IMR-90 (cell line): ENCODE results near the gene SPATC1L. TPM values are rescaled to one million over a fixed set of nuclear protein-coding genes. Genes with fewer than 3 reads are reported as not detected.

Source experiments
- ATAC-seq: fragments of 200-7000 bp; cut with Tn5 transposase; 2 replicates; pipeline ENCODE4 v1.9.1; 2020; ENCODE audit warnings: low read depth, mild to moderate bottlenecking, moderate library complexity
- BruUV-seq: library from RNA; stranded (reverse); fragments of 400-500 nt; replicated peaks from 2 replicates; lab custom pipeline; 2021; lab: Mats Ljungman, UMichigan
- CTCF ChIA-PET: fragments of 300-600 bp; formaldehyde crosslinking; extraction: SDS; loops from one replicate; lab custom pipeline; 2021; ENCODE audit warnings: antibody characterized with exemption; lab: Yijun Ruan, JAX
- POLR2A ChIA-PET: fragments of 300-600 bp; sonication (Branson Sonifier 250); formaldehyde crosslinking; loops from one replicate; lab custom pipeline; 2022; ENCODE audit warnings: antibody characterized with exemption; ENCODE audit not compliant: unreplicated experiment; lab: Charles Lee
- DNase-seq: peaks from one replicate; pipeline ENCODE4 v3.0.0; 2013
- H2AFZ ChIP-seq: replicated peaks from 2 replicates; pipeline ENCODE3; 2013; ENCODE audit warnings: low read length, mild to moderate bottlenecking; ENCODE audit not compliant: poor library complexity
- H2AK5ac ChIP-seq: 2 replicates; pipeline ENCODE4 v1.6.1; 2013; ENCODE audit warnings: low read depth, low read length, inconsistent platforms
- H2AK9ac ChIP-seq: replicated peaks from 2 replicates; pipeline ENCODE3; 2013; ENCODE audit warnings: mild to moderate bottlenecking, low read depth, low read length, moderate library complexity; ENCODE audit not compliant: poor library complexity
- H2BK120ac ChIP-seq: 2 replicates; pipeline ENCODE4 v1.6.1; 2013; ENCODE audit warnings: low read depth, low read length, inconsistent platforms
- H2BK15ac ChIP-seq: 3 replicates; pipeline ENCODE4 v1.6.1; 2013; ENCODE audit warnings: low read depth, low read length, inconsistent platforms
- H2BK20ac ChIP-seq: 2 replicates; pipeline ENCODE4 v1.6.1; 2013; ENCODE audit warnings: low read depth, mild to moderate bottlenecking, inconsistent platforms, low read length, moderate library complexity
- H2BK5ac ChIP-seq: 2 replicates; pipeline ENCODE4 v1.6.1; 2013; ENCODE audit warnings: mild to moderate bottlenecking, low read depth, low read length, inconsistent platforms; ENCODE audit not compliant: poor library complexity, severe bottlenecking
- H3K14ac ChIP-seq: replicated peaks from 2 replicates; pipeline ENCODE4 v1.6.1; 2013; ENCODE audit warnings: low read depth, low read length, inconsistent platforms
- H3K18ac ChIP-seq: 2 replicates; pipeline ENCODE4 v1.6.1; 2013; ENCODE audit warnings: low read depth, low read length, control low read depth
- H3K23ac ChIP-seq: 2 replicates; pipeline ENCODE4 v1.6.1; 2013; ENCODE audit warnings: low read depth, low read length, inconsistent platforms
- H3K27ac ChIP-seq: 2 replicates; pipeline ENCODE4 v1.5.1; 2013; ENCODE audit warnings: mild to moderate bottlenecking, control low read depth, low read length; ENCODE audit not compliant: insufficient read depth
- H3K27me3 ChIP-seq: 2 replicates; pipeline ENCODE4 v1.6.1; 2013; ENCODE audit warnings: low read length; ENCODE audit not compliant: control insufficient read depth, insufficient read depth
- H3K36me3 ChIP-seq: 2 replicates; pipeline ENCODE4 v1.6.1; 2013; ENCODE audit warnings: low read length, mixed read lengths; ENCODE audit not compliant: control insufficient read depth, insufficient read depth
- H3K4ac ChIP-seq: 2 replicates; pipeline ENCODE4 v1.6.1; 2013; ENCODE audit warnings: low read depth, low read length, inconsistent platforms
- H3K4me1 ChIP-seq: 2 replicates; pipeline ENCODE4 v1.6.1; 2013; ENCODE audit warnings: low read length, mixed read lengths; ENCODE audit not compliant: control insufficient read depth, insufficient read depth
- H3K4me2 ChIP-seq: 2 replicates; pipeline ENCODE4 v1.6.1; 2013; ENCODE audit warnings: low read depth, mild to moderate bottlenecking, control low read depth, low read length, moderate library complexity
- H3K4me3 ChIP-seq: 2 replicates; pipeline ENCODE4 v1.5.1; 2013; ENCODE audit warnings: low read depth, mild to moderate bottlenecking, control low read depth, low read length, moderate library complexity; ENCODE audit not compliant: insufficient read depth
- H3K56ac ChIP-seq: 2 replicates; pipeline ENCODE4 v1.6.1; 2013; ENCODE audit warnings: low read length, inconsistent platforms; ENCODE audit not compliant: insufficient read depth; ENCODE audit errors: extremely low read depth
- H3K79me1 ChIP-seq, 2 experiments: 2 replicates each; pipeline ENCODE4 v1.6.1; 2013; ENCODE audit warnings: low read length in 2 of 2, inconsistent platforms in 1 of 2, low read depth in 1 of 2
- H3K9ac ChIP-seq: 2 replicates; pipeline ENCODE4 v1.6.1; 2013; ENCODE audit warnings: low read depth, low read length, control low read depth
- H3K9me1 ChIP-seq: 2 replicates; pipeline ENCODE4 v1.6.1; 2013; ENCODE audit warnings: low read length, inconsistent platforms; ENCODE audit not compliant: insufficient read depth
- H3K9me3 ChIP-seq: 2 replicates; pipeline ENCODE4 v1.6.1; 2013; ENCODE audit warnings: low read length; ENCODE audit not compliant: control insufficient read depth, insufficient read depth
- H4K20me1 ChIP-seq: 2 replicates; pipeline ENCODE4 v1.6.1; 2013; ENCODE audit warnings: low read length, inconsistent platforms; ENCODE audit not compliant: insufficient read depth
- H4K5ac ChIP-seq: 2 replicates; pipeline ENCODE4 v1.6.1; 2013; ENCODE audit warnings: mild to moderate bottlenecking, low read depth, low read length, control low read depth
- H4K8ac ChIP-seq, 2 experiments: 2 replicates each; pipeline ENCODE4 v1.6.1; 2013; ENCODE audit warnings: low read depth in 2 of 2, low read length in 2 of 2, control low read depth in 1 of 2, inconsistent platforms in 1 of 2
- H4K91ac ChIP-seq: 2 replicates; pipeline ENCODE4 v1.6.1; 2013; ENCODE audit warnings: low read depth, low read length, inconsistent platforms; ENCODE audit not compliant: insufficient read depth
- BHLHE40 ChIP-seq: fragments of 150-350 bp; IDR thresholded peaks from 2 replicates; pipeline ENCODE4 v1.6.1; 2016; ENCODE audit warnings: mild to moderate bottlenecking, low read depth, low read length
- CEBPB ChIP-seq: IDR thresholded peaks from 2 replicates; pipeline ENCODE4 v1.6.1; 2012; ENCODE audit warnings: low read depth, low read length, improper control_type of control experiment
- CHD1 ChIP-seq: IDR thresholded peaks from 2 replicates; pipeline ENCODE4 v1.6.1; 2012; ENCODE audit warnings: low read depth, low read length, improper control_type of control experiment
- FOS ChIP-seq: fragments of 150-350 bp; IDR thresholded peaks from 2 replicates; pipeline ENCODE4 v1.6.1; 2016; ENCODE audit warnings: low read depth, low read length
- MAFK ChIP-seq: IDR thresholded peaks from 2 replicates; pipeline ENCODE4 v1.6.1; 2012; ENCODE audit warnings: low read depth, low read length, improper control_type of control experiment
- MAZ ChIP-seq: IDR thresholded peaks from 2 replicates; pipeline ENCODE4 v1.6.1; 2012; ENCODE audit warnings: low read depth, mild to moderate bottlenecking, low read length, improper control_type of control experiment, moderate library complexity, borderline replicate concordance
- NFE2L2 ChIP-seq: fragments of 150-350 bp; IDR thresholded peaks from 2 replicates; pipeline ENCODE4 v1.6.1; 2016; ENCODE audit warnings: low read depth, mild to moderate bottlenecking, low read length
- POLR2A ChIP-seq: IDR thresholded peaks from 2 replicates; pipeline ENCODE4 v1.6.1; 2012; ENCODE audit warnings: mild to moderate bottlenecking, low read depth, low read length
- RAD21 ChIP-seq: IDR thresholded peaks from 2 replicates; pipeline ENCODE4 v1.6.1; 2012; ENCODE audit warnings: low read length, improper control_type of control experiment
- RCOR1 ChIP-seq: IDR thresholded peaks from 2 replicates; pipeline ENCODE4 v1.6.1; 2012; ENCODE audit warnings: mild to moderate bottlenecking, low read length, improper control_type of control experiment; ENCODE audit not compliant: insufficient replicate concordance
- RFX5 ChIP-seq: IDR thresholded peaks from 2 replicates; pipeline ENCODE4 v1.8.0; 2012; ENCODE audit warnings: low read depth, mild to moderate bottlenecking, low read length, moderate library complexity
- SMC3 ChIP-seq: fragments of 150-350 bp; IDR thresholded peaks from 2 replicates; pipeline ENCODE4 v1.6.1; 2016; ENCODE audit warnings: low read depth, mild to moderate bottlenecking, antibody characterized with exemption, low read length, moderate library complexity
- WGBS, 2 experiments: methylation state at CpG; one replicate each; pipeline versions ENCODE4 v1.1.5 to v1.1.7; 2013; ENCODE audit warnings: missing lambda C conversion rate in 2 of 2; ENCODE audit not compliant: insufficient read length in 1 of 2; ENCODE audit errors: extremely low coverage in 2 of 2; 5-methylcytosine and 5-hydroxymethylcytosine counted together
- dilution Hi-C: fragments of 300-500 bp; cut with HindIII; formaldehyde crosslinking; loops from one replicate; pipeline ENCODE4 v1.14.3; 2018; ENCODE audit warnings: low sequenced_read_pairs; ENCODE audit not compliant: unreplicated experiment
- in situ Hi-C: fragments of 300-500 bp; cut with MboI; formaldehyde crosslinking; loops from 3 replicates; pipeline ENCODE4 v1.14.3; 2019; ENCODE audit warnings: low sequenced_read_pairs, inconsistent platforms, mixed read lengths
- intact Hi-C: fragments of 100-400 bp; cut with micrococcal nuclease; formaldehyde crosslinking; loops from 2 replicates; pipeline ENCODE4 v1.10.0; 2022
- polyA plus RNA-seq, 3 experiments: library from polyadenylated mRNA; depleted of rRNA; stranded (reverse); fragments of >200 nt; gene quantifications; 2 replicates each; pipeline ENCODE4 v1.2.3, GENCODE V29; 2012; ENCODE audit warnings: low replicate concordance in 1 of 3
- total RNA-seq: library from RNA; depleted of rRNA; stranded (reverse); fragments of >200 nt; gene quantifications from 2 replicates; pipeline ENCODE4 v1.2.3, GENCODE V29; 2012
- TF ChIP-seq, protein P1 (sequence below): fragments of 150-350 bp; IDR thresholded peaks from 2 replicates; pipeline ENCODE4 v1.6.1; 2017; ENCODE audit warnings: mild to moderate bottlenecking, antibody characterized with exemption, low read length, low read depth
- TF ChIP-seq, protein P2 (sequence below): fragments of 150-350 bp; IDR thresholded peaks from 2 replicates; pipeline ENCODE4 v1.6.1; 2016; ENCODE audit warnings: low read depth, mild to moderate bottlenecking, low read length, moderate library complexity, borderline replicate concordance
- TF ChIP-seq, protein P3 (sequence below): conservative IDR thresholded peaks from 2 replicates; pipeline ENCODE4 v1.5.1; 2012; ENCODE audit warnings: mild to moderate bottlenecking, low read depth, low read length, improper control_type of control experiment

Gene SPATC1L
- total and polyA plus RNA-seq, 2 of the 4 experiments (the other 2 are of a cell fraction): 3.8 to 17.2 TPM

DNA sequence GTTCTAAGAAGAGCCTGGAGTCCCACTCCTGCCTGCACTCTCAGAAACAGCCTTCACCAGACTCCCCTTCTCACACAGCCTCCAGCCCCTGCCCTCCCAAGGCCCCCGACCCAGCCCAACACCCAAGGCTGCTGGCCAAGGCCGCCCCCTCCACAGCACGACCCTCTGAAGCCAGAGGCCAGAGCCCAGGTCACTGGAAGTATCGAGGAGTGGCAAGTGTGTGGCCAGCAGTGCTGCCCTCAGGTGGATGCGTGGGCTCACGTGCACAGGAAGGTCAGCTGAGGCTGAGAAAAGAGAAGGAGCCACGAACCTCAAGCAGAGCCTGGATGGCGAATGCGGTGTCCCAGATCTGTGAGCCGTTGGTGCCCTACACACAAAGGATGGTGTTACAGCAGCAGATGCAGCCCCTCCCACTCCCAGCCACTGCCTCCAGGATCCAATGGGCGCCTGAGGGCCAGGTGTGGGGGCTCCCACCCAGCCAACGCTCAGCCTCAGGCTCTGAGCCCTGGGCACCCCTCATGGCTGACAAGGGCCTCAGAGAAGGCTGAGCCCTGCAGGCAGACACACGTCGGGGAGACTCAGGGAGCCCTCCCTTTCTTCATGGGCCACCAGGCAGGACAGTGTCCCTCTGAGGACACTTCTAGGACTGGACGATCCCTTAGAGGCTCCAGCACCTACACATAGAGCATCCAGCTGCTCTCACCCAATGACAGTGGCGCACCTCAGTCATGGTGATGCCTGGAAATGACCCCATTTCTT, 26.3 kb upstream of the SPATC1L start:
- dilution Hi-C loops: no loop called here
- Histone ChIP-seq H3K9ac (no peak overlapping the region), H3K4me2 (no peak overlapping the region), H3K27ac (no peak overlapping the region), H2AFZ (no peak overlapping the region), H3K79me1 (no peaks in the 10 kb centered on the region; a peak in 1 of 4 replicates), H3K23ac (no peak overlapping the region), H4K91ac (no peak overlapping the region), H3K9me3 (no peaks in the 10 kb centered on the region), H2BK5ac (no peak overlapping the region), H3K36me3 (peaks cover 58% of the 10 kb centered on the region), H3K56ac (no peak overlapping the region), H4K20me1 (peaks cover 12% of the 10 kb centered on the region; the same call in 1 of the 2 replicates), H2AK5ac (no peak overlapping the region), H4K5ac (no peak overlapping the region), H2BK20ac (no peak overlapping the region), H4K8ac (no peak overlapping the region), H3K27me3 (no peaks in the 10 kb centered on the region), H3K4me3 (no peak overlapping the region), H2AK9ac (no peak overlapping the region), H3K4me1 (no peaks in the 10 kb centered on the region), H3K18ac (no peak overlapping the region), H3K14ac (no peak overlapping the region), H2BK15ac (no peak overlapping the region), H3K9me1 (0 out of 2 replicates have a peak, but pooled peaks cover 4% of the 10 kb centered on the region), H3K4ac (no peak overlapping the region), H2BK120ac (no peak overlapping the region)
- ChIA-PET POLR2A (no interaction called here), CTCF (no interaction called here)
- intact Hi-C loops: no loop called here
- DNase-seq: no peak
- ATAC-seq: no peak
- BruUV-seq: no TSS peak
- in situ Hi-C loops: no loop called here
- WGBS, 2 experiments: 90% methylated on average over 9 of the region's 16 CpGs; no CpG with 5 or more reads in 1 of the 2 experiments
- TF ChIP-seq RFX5: no peak
- no peak for TF ChIP-seq CEBPB
- no peak for TF ChIP-seq CHD1
- no peak for TF ChIP-seq MAZ
- no peak for TF ChIP-seq MAFK
- no peak for TF ChIP-seq RAD21
- TF ChIP-seq FOS: no peak
- TF ChIP-seq RCOR1: no peak
- TF ChIP-seq, protein P1, sequence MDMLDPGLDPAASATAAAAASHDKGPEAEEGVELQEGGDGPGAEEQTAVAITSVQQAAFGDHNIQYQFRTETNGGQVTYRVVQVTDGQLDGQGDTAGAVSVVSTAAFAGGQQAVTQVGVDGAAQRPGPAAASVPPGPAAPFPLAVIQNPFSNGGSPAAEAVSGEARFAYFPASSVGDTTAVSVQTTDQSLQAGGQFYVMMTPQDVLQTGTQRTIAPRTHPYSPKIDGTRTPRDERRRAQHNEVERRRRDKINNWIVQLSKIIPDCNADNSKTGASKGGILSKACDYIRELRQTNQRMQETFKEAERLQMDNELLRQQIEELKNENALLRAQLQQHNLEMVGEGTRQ: no peak
- TF ChIP-seq NFE2L2: no peak
- TF ChIP-seq POLR2A: no peak
- no peak for TF ChIP-seq BHLHE40
- TF ChIP-seq, protein P2, sequence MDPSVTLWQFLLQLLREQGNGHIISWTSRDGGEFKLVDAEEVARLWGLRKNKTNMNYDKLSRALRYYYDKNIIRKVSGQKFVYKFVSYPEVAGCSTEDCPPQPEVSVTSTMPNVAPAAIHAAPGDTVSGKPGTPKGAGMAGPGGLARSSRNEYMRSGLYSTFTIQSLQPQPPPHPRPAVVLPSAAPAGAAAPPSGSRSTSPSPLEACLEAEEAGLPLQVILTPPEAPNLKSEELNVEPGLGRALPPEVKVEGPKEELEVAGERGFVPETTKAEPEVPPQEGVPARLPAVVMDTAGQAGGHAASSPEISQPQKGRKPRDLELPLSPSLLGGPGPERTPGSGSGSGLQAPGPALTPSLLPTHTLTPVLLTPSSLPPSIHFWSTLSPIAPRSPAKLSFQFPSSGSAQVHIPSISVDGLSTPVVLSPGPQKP: no peak
- TF ChIP-seq, protein P3, sequence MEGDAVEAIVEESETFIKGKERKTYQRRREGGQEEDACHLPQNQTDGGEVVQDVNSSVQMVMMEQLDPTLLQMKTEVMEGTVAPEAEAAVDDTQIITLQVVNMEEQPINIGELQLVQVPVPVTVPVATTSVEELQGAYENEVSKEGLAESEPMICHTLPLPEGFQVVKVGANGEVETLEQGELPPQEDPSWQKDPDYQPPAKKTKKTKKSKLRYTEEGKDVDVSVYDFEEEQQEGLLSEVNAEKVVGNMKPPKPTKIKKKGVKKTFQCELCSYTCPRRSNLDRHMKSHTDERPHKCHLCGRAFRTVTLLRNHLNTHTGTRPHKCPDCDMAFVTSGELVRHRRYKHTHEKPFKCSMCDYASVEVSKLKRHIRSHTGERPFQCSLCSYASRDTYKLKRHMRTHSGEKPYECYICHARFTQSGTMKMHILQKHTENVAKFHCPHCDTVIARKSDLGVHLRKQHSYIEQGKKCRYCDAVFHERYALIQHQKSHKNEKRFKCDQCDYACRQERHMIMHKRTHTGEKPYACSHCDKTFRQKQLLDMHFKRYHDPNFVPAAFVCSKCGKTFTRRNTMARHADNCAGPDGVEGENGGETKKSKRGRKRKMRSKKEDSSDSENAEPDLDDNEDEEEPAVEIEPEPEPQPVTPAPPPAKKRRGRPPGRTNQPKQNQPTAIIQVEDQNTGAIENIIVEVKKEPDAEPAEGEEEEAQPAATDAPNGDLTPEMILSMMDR: no peak
- no peak for TF ChIP-seq SMC3
